ENCODE measurements around the gene LSM7. TPM values are rescaled to one million over a fixed set of nuclear protein-coding genes. Genes with fewer than 3 reads are reported as not detected.
A peak's percentile ranks its signal among the peaks of the same experiment; 100 is the strongest.

The LSM7 gene
- total and polyA plus RNA-seq, 2 experiments from 2014 or later: 299 to 409 TPM

- no peak for DNase-seq (ENCODE audit: low spot score)
- H3K9me3 Mint-ChIP-seq: peaks cover 7% of the 10 kb centered on the region; the same call in 2 of the 3 replicates
- no peak for ATAC-seq
- Histone ChIP-seq H3K4me1 (ENCODE audit: insufficient read depth) (peaks cover 21% of the 10 kb centered on the region), H4K20me1 (replicated peaks; ENCODE audit: insufficient read depth) (peaks cover 10% of the 10 kb centered on the region; the same call in 1 of the 2 replicates), H3F3A (replicated peaks; ENCODE audit: low read depth) (peaks cover 13% of the 10 kb centered on the region), H3K9me2 (ENCODE audit: insufficient read depth) (no peaks in the 10 kb centered on the region), H3K27me3 (ENCODE audit: insufficient read depth) (no peaks in the 10 kb centered on the region), H3K27ac (ENCODE audit: low read depth) (no peak overlapping the region), H3K79me2 (replicated peaks; ENCODE audit: insufficient read depth) (peaks cover 81% of the 10 kb centered on the region), H2AFZ (no peak overlapping the region), H3K36me3 (ENCODE audit: insufficient read depth) (no peaks in the 10 kb centered on the region), H3K4me3 (peak overlapping the region; percentile 17; the same call in 1 of the 2 replicates), H3K4me2 (peak overlapping the region; percentile 32; the same call in 1 of the 2 replicates)
- H3K4me3 Mint-ChIP-seq: peak overlapping the region; percentile 60
- peaks cover 47% of the 10 kb centered on the region for H3K4me1 Mint-ChIP-seq
- H3K27ac Mint-ChIP-seq: peak overlapping the region; percentile 61
- TF ChIP-seq NANOG (IDR thresholded peaks at IDR 0.05; ENCODE audit: borderline replicate concordance): no peak
- no peak for TF ChIP-seq STAT1 (IDR thresholded peaks at IDR 0.05; ENCODE audit: unreplicated experiment)
- TF ChIP-seq, protein P1, sequence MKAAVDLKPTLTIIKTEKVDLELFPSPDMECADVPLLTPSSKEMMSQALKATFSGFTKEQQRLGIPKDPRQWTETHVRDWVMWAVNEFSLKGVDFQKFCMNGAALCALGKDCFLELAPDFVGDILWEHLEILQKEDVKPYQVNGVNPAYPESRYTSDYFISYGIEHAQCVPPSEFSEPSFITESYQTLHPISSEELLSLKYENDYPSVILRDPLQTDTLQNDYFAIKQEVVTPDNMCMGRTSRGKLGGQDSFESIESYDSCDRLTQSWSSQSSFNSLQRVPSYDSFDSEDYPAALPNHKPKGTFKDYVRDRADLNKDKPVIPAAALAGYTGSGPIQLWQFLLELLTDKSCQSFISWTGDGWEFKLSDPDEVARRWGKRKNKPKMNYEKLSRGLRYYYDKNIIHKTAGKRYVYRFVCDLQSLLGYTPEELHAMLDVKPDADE (IDR thresholded peaks at IDR 0.05): no peak
- TF ChIP-seq, protein P2, sequence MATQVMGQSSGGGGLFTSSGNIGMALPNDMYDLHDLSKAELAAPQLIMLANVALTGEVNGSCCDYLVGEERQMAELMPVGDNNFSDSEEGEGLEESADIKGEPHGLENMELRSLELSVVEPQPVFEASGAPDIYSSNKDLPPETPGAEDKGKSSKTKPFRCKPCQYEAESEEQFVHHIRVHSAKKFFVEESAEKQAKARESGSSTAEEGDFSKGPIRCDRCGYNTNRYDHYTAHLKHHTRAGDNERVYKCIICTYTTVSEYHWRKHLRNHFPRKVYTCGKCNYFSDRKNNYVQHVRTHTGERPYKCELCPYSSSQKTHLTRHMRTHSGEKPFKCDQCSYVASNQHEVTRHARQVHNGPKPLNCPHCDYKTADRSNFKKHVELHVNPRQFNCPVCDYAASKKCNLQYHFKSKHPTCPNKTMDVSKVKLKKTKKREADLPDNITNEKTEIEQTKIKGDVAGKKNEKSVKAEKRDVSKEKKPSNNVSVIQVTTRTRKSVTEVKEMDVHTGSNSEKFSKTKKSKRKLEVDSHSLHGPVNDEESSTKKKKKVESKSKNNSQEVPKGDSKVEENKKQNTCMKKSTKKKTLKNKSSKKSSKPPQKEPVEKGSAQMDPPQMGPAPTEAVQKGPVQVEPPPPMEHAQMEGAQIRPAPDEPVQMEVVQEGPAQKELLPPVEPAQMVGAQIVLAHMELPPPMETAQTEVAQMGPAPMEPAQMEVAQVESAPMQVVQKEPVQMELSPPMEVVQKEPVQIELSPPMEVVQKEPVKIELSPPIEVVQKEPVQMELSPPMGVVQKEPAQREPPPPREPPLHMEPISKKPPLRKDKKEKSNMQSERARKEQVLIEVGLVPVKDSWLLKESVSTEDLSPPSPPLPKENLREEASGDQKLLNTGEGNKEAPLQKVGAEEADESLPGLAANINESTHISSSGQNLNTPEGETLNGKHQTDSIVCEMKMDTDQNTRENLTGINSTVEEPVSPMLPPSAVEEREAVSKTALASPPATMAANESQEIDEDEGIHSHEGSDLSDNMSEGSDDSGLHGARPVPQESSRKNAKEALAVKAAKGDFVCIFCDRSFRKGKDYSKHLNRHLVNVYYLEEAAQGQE (IDR thresholded peaks at IDR 0.05; ENCODE audit: unreplicated experiment): no peak
- no peak for TF ChIP-seq EZH2 (IDR thresholded peaks at IDR 0.05; ENCODE audit: low read depth, unreplicated experiment)
- peaks cover 42% of the 10 kb centered on the region for H3K27me3 Mint-ChIP-seq (ENCODE audit: insufficient read depth, low read depth, poor library complexity)
- H3K36me3 Mint-ChIP-seq (ENCODE audit: low read depth): peaks cover 25% of the 10 kb centered on the region
These were observed 1.9 kb upstream of the LSM7 start for GRCh38 chr19:2330255-2330631.

DNA sequence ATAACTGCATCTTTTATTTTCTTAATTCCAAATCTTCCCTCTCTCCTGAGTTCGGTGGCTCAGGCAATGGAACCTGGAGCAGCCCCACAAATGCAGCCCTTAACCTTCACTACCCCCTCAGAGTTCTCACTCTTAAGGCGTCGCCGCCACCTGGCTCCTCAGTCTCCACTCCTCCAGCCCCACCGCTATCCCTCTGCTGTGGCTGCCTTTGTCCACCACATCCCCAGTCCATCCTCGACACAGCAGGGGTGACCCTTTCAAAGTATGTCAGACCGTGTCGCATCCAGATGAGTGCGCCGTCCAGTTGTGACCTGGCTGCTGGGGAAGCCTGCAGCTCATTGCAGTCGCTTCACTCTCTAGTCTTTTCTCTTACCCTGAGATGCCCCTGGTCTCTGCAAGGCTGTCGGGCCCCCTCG is 1.1 kb upstream of the LSM7 start:
- Histone ChIP-seq H4K20me1 (replicated peaks; ENCODE audit: insufficient read depth) (peaks cover 10% of the 10 kb centered on the region; the same call in 1 of the 2 replicates), H3K4me3 (peak overlapping the region; percentile 93), H3K27ac (ENCODE audit: low read depth) (no peak overlapping the region), H3K27me3 (ENCODE audit: insufficient read depth) (no peaks in the 10 kb centered on the region), H3K4me1 (ENCODE audit: insufficient read depth) (peaks cover 21% of the 10 kb centered on the region), H2AFZ (no peak overlapping the region), H3K9me2 (ENCODE audit: insufficient read depth) (no peaks in the 10 kb centered on the region), H3K4me2 (peak overlapping the region; percentile 93), H3K36me3 (ENCODE audit: insufficient read depth) (no peaks in the 10 kb centered on the region), H3F3A (replicated peaks; ENCODE audit: low read depth) (peaks cover 8% of the 10 kb centered on the region; the same call in 1 of the 2 replicates), H3K79me2 (replicated peaks; ENCODE audit: insufficient read depth) (peaks cover 78% of the 10 kb centered on the region)
- H3K36me3 Mint-ChIP-seq (ENCODE audit: low read depth): peaks cover 23% of the 10 kb centered on the region
- ATAC-seq (peak; percentile 3; the same call in 2 of the 3 replicates), DNase-seq (ENCODE audit: low spot score) (no peak)
- H3K27me3 Mint-ChIP-seq (ENCODE audit: insufficient read depth, low read depth, poor library complexity): peaks cover 38% of the 10 kb centered on the region
- peaks cover 3% of the 10 kb centered on the region; the same call in 1 of the 3 replicates for H3K9me3 Mint-ChIP-seq
- peak overlapping the region; percentile 97 for H3K4me3 Mint-ChIP-seq
- TF ChIP-seq, protein P3, sequence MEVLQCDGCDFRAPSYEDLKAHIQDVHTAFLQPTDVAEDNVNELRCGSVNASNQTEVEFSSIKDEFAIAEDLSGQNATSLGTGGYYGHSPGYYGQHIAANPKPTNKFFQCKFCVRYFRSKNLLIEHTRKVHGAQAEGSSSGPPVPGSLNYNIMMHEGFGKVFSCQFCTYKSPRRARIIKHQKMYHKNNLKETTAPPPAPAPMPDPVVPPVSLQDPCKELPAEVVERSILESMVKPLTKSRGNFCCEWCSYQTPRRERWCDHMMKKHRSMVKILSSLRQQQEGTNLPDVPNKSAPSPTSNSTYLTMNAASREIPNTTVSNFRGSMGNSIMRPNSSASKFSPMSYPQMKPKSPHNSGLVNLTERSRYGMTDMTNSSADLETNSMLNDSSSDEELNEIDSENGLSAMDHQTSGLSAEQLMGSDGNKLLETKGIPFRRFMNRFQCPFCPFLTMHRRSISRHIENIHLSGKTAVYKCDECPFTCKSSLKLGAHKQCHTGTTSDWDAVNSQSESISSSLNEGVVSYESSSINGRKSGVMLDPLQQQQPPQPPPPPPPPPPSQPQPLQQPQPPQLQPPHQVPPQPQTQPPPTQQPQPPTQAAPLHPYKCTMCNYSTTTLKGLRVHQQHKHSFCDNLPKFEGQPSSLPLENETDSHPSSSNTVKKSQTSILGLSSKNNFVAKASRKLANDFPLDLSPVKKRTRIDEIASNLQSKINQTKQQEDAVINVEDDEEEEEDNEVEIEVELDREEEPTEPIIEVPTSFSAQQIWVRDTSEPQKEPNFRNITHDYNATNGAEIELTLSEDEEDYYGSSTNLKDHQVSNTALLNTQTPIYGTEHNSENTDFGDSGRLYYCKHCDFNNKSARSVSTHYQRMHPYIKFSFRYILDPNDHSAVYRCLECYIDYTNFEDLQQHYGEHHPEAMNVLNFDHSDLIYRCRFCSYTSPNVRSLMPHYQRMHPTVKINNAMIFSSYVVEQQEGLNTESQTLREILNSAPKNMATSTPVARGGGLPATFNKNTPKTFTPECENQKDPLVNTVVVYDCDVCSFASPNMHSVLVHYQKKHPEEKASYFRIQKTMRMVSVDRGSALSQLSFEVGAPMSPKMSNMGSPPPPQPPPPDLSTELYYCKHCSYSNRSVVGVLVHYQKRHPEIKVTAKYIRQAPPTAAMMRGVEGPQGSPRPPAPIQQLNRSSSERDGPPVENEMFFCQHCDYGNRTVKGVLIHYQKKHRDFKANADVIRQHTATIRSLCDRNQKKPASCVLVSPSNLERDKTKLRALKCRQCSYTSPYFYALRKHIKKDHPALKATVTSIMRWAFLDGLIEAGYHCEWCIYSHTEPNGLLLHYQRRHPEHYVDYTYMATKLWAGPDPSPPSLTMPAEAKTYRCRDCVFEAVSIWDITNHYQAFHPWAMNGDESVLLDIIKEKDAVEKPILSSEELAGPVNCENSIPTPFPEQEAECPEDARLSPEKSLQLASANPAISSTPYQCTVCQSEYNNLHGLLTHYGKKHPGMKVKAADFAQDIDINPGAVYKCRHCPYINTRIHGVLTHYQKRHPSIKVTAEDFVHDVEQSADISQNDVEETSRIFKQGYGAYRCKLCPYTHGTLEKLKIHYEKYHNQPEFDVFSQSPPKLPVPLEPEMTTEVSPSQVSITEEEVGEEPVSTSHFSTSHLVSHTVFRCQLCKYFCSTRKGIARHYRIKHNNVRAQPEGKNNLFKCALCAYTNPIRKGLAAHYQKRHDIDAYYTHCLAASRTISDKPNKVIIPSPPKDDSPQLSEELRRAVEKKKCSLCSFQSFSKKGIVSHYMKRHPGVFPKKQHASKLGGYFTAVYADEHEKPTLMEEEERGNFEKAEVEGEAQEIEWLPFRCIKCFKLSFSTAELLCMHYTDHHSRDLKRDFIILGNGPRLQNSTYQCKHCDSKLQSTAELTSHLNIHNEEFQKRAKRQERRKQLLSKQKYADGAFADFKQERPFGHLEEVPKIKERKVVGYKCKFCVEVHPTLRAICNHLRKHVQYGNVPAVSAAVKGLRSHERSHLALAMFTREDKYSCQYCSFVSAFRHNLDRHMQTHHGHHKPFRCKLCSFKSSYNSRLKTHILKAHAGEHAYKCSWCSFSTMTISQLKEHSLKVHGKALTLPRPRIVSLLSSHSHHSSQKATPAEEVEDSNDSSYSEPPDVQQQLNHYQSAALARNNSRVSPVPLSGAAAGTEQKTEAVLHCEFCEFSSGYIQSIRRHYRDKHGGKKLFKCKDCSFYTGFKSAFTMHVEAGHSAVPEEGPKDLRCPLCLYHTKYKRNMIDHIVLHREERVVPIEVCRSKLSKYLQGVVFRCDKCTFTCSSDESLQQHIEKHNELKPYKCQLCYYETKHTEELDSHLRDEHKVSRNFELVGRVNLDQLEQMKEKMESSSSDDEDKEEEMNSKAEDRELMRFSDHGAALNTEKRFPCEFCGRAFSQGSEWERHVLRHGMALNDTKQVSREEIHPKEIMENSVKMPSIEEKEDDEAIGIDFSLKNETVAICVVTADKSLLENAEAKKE (CRISPR knock-in tag; IDR thresholded peaks at IDR 0.05): no peak
- H3K27ac Mint-ChIP-seq: peak overlapping the region; percentile 6; the same call in 1 of the 2 replicates
- peaks cover 47% of the 10 kb centered on the region for H3K4me1 Mint-ChIP-seq

Data from GM23338 (cell line).